ENCODE data around the gene CAP1.
A peak's percentile ranks its signal among the peaks of the same experiment; 100 is the strongest.
"Not testable (repeated sequence)": the region's sequence is repeated elsewhere in the genome, so short reads cannot be mapped to it uniquely, and the experiment has no call there.

CAP1 gene, protein sequence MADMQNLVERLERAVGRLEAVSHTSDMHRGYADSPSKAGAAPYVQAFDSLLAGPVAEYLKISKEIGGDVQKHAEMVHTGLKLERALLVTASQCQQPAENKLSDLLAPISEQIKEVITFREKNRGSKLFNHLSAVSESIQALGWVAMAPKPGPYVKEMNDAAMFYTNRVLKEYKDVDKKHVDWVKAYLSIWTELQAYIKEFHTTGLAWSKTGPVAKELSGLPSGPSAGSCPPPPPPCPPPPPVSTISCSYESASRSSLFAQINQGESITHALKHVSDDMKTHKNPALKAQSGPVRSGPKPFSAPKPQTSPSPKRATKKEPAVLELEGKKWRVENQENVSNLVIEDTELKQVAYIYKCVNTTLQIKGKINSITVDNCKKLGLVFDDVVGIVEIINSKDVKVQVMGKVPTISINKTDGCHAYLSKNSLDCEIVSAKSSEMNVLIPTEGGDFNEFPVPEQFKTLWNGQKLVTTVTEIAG
- 190 to 593 (median 452) reads per million in 3 experiments for total RNA-seq

DNA sequence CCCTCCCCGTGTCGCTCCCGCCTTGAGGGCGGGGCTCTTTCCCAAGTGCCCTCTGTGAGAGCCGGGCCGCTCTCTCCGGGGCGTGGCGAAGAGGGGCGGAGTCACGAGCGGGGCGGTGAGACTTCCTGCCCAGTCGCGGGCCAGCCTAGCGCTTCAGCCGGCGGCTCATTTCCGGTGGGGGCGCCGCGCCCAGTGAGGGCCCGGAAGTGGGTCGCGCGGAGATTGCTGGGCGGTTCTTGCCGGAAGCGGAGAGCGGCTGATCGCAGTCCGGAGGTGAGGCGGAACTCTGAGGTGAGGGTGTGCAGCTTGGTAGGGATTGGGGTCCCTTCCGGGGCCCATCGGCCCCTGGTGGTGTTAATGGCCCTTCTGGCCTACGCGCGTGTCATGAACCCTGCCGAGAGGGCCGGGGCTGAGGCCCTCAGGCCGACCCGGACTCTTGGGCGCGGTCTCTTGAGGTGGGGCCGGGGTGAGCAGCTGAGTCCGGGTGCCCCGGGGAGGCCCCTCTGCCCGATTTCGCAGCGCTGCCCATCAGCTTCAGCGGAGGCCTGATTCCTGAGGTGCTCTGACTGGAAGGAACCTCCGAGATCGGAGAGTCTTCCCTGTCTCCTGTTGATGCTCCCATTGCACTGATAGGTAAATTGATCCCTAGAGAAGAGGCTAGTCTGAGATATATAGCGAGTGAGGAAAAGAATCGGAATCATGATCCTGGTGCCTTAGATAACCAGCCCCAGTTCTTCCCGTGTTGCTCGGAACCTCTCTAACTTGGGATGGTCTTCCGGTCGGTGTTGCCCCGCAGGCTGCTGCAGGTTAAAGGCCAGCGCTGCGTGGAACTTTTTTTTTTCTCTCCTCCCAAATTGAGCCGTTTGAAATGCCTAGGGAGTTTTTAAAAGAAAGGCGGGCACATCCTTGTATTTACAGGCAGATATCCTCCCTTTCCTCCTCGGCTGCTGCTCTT lies at the start of gene CAP1:
CAP1 (plus strand) TSS at position 219 of the 955 bp plus-strand sequence. CDS start 18,618 bp downstream, outside the sequence.
- DNase-seq, result peak; percentile 99

- DNase-seq, result no peak
Measured at GRCh38 chr1:39992234-39992633, 48.3 kb upstream of the CAP1 start.

GRCh38 chr1:39992888-39993287 lies 47.6 kb upstream of the CAP1 start:
- no peak for DNase-seq

- peak; percentile 3 for DNase-seq
Measured at GRCh38 chr1:39995973-39996393, 44.5 kb upstream of the CAP1 start.

GRCh38 chr1:39996396-39997004 lies 44.0 kb upstream of the CAP1 start:
- no peak for DNase-seq

DNA sequence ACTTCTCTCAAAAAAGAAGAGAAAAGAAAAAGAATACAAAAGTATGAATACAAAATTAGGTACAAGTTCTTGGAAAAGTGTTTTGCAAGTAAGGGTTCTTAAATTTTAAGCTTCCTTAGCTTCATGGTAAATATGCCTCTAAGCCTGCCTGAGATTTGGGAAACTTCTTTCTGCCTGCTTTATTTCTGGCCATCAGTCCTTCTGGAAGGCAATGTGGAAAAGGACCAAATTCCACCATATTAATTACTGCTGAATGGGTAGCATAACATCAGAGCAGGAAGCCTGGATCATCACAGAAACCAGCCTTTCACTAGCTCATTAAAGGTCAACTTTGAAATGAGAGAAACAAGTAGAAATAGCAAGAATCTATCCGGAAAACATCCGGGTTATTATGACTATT lies 39.1 kb upstream of the CAP1 start:
- no peak for DNase-seq

GRCh38 chr1:40003156-40004093 lies 37.1 kb upstream of the CAP1 start:
- DNase-seq, result no peak

DNA sequence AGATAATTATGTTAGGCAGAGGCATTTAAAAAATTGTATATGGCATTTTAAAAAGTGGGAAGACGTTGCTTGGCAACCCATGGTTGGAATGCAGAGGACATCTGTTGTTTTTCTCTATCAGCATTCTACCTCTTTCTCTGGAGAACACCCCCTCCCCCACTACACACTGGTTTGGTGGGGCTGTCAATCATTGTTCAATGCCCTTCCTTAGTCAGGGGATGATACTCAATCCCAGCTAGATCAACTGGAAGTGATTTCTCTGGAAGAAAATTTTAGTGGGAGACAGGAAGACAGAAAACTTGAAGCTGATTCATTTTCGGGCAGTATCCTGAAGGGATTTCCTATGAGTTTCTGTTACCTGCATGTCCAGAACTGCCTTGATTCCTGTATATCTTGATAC lies 35.7 kb upstream of the CAP1 start:
- no peak for DNase-seq

- DNase-seq, result not testable (repeated sequence)
Measured at GRCh38 chr1:40007481-40008034, 33.0 kb upstream of the CAP1 start.

- no peak for DNase-seq
Measured at GRCh38 chr1:40011198-40011597, 29.3 kb upstream of the CAP1 start.

DNA sequence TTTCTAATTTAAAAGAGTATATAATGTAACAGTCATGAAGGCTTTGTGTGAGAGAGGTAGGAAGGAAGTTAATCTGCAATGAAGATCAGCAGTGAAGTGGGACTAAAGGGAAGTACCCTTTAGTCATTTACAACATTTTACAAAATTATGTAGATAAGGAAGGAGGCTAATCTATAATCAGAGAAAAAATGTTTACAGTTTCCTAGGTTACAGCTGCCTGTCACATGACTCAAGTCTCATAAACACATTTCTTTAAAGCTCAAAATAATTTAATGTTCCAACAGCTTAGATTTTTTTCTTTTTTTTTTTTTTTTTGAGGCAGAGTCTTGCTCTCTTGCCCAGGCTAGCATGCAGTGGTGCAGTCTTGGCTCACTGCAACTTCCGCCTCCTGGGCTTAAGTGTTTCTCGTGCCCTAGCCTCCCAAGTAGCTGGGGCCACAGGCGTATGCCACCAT lies 26.2 kb upstream of the CAP1 start:
- DNase-seq, result peak; percentile 60

DNA sequence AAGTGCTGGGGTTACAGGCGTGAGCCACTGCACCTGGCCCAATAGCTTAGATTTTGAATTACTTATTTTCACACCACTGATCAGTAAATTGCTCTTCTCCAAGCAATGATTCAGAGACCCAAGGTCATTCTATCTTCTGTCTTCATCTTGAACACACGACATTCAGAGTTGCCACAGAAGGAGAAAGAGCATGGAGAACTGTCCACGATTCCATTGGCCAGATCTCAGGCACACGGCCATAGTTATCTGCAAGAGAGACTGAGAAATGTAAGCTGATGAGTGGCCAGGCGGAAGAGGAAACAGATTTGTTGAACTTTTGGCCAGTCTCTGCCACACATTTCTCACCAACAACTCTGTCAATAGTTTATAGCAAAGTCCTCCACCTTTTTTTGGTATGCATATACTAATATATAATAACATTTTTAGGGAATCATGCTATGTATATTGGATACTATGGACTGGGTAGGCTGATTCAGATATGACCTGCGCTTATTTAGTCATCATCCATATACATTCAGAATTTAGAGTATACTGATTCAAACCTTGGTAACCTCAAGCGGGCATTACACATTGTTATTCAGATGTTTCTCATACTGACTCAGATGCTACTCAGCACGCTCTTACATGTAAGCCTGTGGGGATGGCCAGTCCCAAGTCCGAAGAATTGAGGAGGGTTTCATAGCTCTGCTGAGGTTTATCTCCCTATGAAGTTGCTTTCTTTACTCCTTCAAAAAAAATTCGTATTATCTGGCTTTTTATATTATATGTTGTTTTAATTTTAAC lies 25.5 kb upstream of the CAP1 start:
- no peak for DNase-seq

- no peak for DNase-seq
Measured at GRCh38 chr1:40017951-40018575, 22.5 kb upstream of the CAP1 start.

- no peak for DNase-seq
Measured at GRCh38 chr1:40020447-40021085, 20.0 kb upstream of the CAP1 start.

GRCh38 chr1:40023379-40023944 lies 17.1 kb upstream of the CAP1 start:
- DNase-seq, result no peak

DNA sequence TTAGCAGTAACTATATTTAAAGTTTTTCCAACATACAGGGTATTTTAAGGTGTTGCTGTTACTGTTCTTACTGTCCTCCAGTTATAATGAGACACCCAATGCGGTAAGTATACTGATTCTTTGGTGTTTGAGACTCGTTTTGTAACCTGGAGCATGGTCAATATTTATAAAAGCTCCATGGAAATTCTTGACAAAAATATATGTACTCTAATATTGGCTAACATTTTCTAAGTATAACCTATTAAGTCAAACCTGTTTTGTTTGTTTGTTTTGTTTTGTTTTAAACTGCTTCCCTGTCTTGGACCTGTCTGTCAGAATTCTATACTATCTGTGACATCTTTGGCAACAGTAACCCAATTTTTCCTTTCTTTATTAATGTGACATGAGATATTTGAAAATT lies 15.9 kb upstream of the CAP1 start:
- DNase-seq, result no peak

GRCh38 chr1:40027647-40028046 lies 12.9 kb upstream of the CAP1 start:
- no peak for DNase-seq

- no peak for DNase-seq
Measured at GRCh38 chr1:40029608-40030007, 10.9 kb upstream of the CAP1 start.

DNA sequence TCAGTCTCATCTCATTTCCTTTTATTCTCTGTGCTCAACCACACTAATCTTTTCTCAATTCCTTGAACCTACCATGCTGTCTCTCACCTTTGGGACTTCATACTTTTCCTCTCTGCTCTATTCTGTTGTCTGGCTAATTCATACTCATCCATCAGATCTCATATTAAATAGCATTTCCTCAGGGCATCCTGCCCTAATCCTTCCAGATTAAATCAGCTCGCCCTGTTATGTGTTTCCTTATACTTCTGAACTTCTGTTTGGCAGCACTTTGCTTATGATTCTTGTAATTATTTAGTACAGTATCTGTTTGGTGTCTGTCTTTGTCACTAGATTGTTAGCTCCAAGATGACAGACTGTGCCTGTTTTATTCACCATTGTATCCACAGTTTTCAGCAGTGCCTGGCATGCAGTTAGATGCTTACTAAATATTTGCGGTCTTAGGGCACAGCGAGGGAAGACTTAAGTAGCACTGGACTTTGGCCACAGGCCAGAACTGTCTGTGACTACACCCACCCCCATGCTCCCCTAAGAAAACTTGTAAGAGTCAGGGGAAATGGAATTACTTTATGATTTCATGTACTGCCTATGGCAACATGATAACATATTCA lies 9.9 kb upstream of the CAP1 start:
- no peak for DNase-seq

Measured in central memory CD4-positive, alpha-beta T cell (primary cell).